IMR-90 (cell line): ENCODE data around the gene YEATS4. TPM values are rescaled to one million over a fixed set of nuclear protein-coding genes. Genes with fewer than 3 reads are reported as not detected.

Experiments
- ATAC-seq: fragments of 200-7000 bp; cut with Tn5 transposase; 2 replicates; pipeline ENCODE4 v1.9.1; 2020; ENCODE audit warnings: low read depth, mild to moderate bottlenecking, moderate library complexity
- BruUV-seq: library from RNA; stranded (reverse); fragments of 400-500 nt; replicated peaks from 2 replicates; lab custom pipeline; 2021; lab: Mats Ljungman, UMichigan
- CTCF ChIA-PET: fragments of 300-600 bp; formaldehyde crosslinking; extraction: SDS; loops from one replicate; lab custom pipeline; 2021; ENCODE audit warnings: antibody characterized with exemption; lab: Yijun Ruan, JAX
- POLR2A ChIA-PET: fragments of 300-600 bp; sonication (Branson Sonifier 250); formaldehyde crosslinking; loops from one replicate; lab custom pipeline; 2022; ENCODE audit warnings: antibody characterized with exemption; ENCODE audit not compliant: unreplicated experiment; lab: Charles Lee
- DNase-seq: peaks from one replicate; pipeline ENCODE4 v3.0.0; 2013
- H2AFZ ChIP-seq: replicated peaks from 2 replicates; pipeline ENCODE3; 2013; ENCODE audit warnings: low read length, mild to moderate bottlenecking; ENCODE audit not compliant: poor library complexity
- H2AK5ac ChIP-seq: 2 replicates; pipeline ENCODE4 v1.6.1; 2013; ENCODE audit warnings: low read depth, low read length, inconsistent platforms
- H2AK9ac ChIP-seq: replicated peaks from 2 replicates; pipeline ENCODE3; 2013; ENCODE audit warnings: mild to moderate bottlenecking, low read depth, low read length, moderate library complexity; ENCODE audit not compliant: poor library complexity
- H2BK120ac ChIP-seq: 2 replicates; pipeline ENCODE4 v1.6.1; 2013; ENCODE audit warnings: low read depth, low read length, inconsistent platforms
- H2BK15ac ChIP-seq: 3 replicates; pipeline ENCODE4 v1.6.1; 2013; ENCODE audit warnings: low read depth, low read length, inconsistent platforms
- H2BK20ac ChIP-seq: 2 replicates; pipeline ENCODE4 v1.6.1; 2013; ENCODE audit warnings: low read depth, mild to moderate bottlenecking, inconsistent platforms, low read length, moderate library complexity
- H2BK5ac ChIP-seq: 2 replicates; pipeline ENCODE4 v1.6.1; 2013; ENCODE audit warnings: mild to moderate bottlenecking, low read depth, low read length, inconsistent platforms; ENCODE audit not compliant: poor library complexity, severe bottlenecking
- H3K14ac ChIP-seq: replicated peaks from 2 replicates; pipeline ENCODE4 v1.6.1; 2013; ENCODE audit warnings: low read depth, low read length, inconsistent platforms
- H3K18ac ChIP-seq: 2 replicates; pipeline ENCODE4 v1.6.1; 2013; ENCODE audit warnings: low read depth, low read length, control low read depth
- H3K23ac ChIP-seq: 2 replicates; pipeline ENCODE4 v1.6.1; 2013; ENCODE audit warnings: low read depth, low read length, inconsistent platforms
- H3K27ac ChIP-seq: 2 replicates; pipeline ENCODE4 v1.5.1; 2013; ENCODE audit warnings: mild to moderate bottlenecking, control low read depth, low read length; ENCODE audit not compliant: insufficient read depth
- H3K27me3 ChIP-seq: 2 replicates; pipeline ENCODE4 v1.6.1; 2013; ENCODE audit warnings: low read length; ENCODE audit not compliant: control insufficient read depth, insufficient read depth
- H3K36me3 ChIP-seq: 2 replicates; pipeline ENCODE4 v1.6.1; 2013; ENCODE audit warnings: low read length, mixed read lengths; ENCODE audit not compliant: control insufficient read depth, insufficient read depth
- H3K4ac ChIP-seq: 2 replicates; pipeline ENCODE4 v1.6.1; 2013; ENCODE audit warnings: low read depth, low read length, inconsistent platforms
- H3K4me1 ChIP-seq: 2 replicates; pipeline ENCODE4 v1.6.1; 2013; ENCODE audit warnings: low read length, mixed read lengths; ENCODE audit not compliant: control insufficient read depth, insufficient read depth
- H3K4me2 ChIP-seq: 2 replicates; pipeline ENCODE4 v1.6.1; 2013; ENCODE audit warnings: low read depth, mild to moderate bottlenecking, control low read depth, low read length, moderate library complexity
- H3K4me3 ChIP-seq: 2 replicates; pipeline ENCODE4 v1.5.1; 2013; ENCODE audit warnings: low read depth, mild to moderate bottlenecking, control low read depth, low read length, moderate library complexity; ENCODE audit not compliant: insufficient read depth
- H3K56ac ChIP-seq: 2 replicates; pipeline ENCODE4 v1.6.1; 2013; ENCODE audit warnings: low read length, inconsistent platforms; ENCODE audit not compliant: insufficient read depth; ENCODE audit errors: extremely low read depth
- H3K79me1 ChIP-seq, 2 experiments: 2 replicates each; pipeline ENCODE4 v1.6.1; 2013; ENCODE audit warnings: low read length in 2 of 2, inconsistent platforms in 1 of 2, low read depth in 1 of 2
- H3K9ac ChIP-seq: 2 replicates; pipeline ENCODE4 v1.6.1; 2013; ENCODE audit warnings: low read depth, low read length, control low read depth
- H3K9me1 ChIP-seq: 2 replicates; pipeline ENCODE4 v1.6.1; 2013; ENCODE audit warnings: low read length, inconsistent platforms; ENCODE audit not compliant: insufficient read depth
- H3K9me3 ChIP-seq: 2 replicates; pipeline ENCODE4 v1.6.1; 2013; ENCODE audit warnings: low read length; ENCODE audit not compliant: control insufficient read depth, insufficient read depth
- H4K20me1 ChIP-seq: 2 replicates; pipeline ENCODE4 v1.6.1; 2013; ENCODE audit warnings: low read length, inconsistent platforms; ENCODE audit not compliant: insufficient read depth
- H4K5ac ChIP-seq: 2 replicates; pipeline ENCODE4 v1.6.1; 2013; ENCODE audit warnings: mild to moderate bottlenecking, low read depth, low read length, control low read depth
- H4K8ac ChIP-seq, 2 experiments: 2 replicates each; pipeline ENCODE4 v1.6.1; 2013; ENCODE audit warnings: low read depth in 2 of 2, low read length in 2 of 2, control low read depth in 1 of 2, inconsistent platforms in 1 of 2
- H4K91ac ChIP-seq: 2 replicates; pipeline ENCODE4 v1.6.1; 2013; ENCODE audit warnings: low read depth, low read length, inconsistent platforms; ENCODE audit not compliant: insufficient read depth
- BHLHE40 ChIP-seq: fragments of 150-350 bp; IDR thresholded peaks from 2 replicates; pipeline ENCODE4 v1.6.1; 2016; ENCODE audit warnings: mild to moderate bottlenecking, low read depth, low read length
- CTCF ChIP-seq: conservative IDR thresholded peaks from 2 replicates; pipeline ENCODE4 v1.5.1; 2012; ENCODE audit warnings: mild to moderate bottlenecking, low read depth, low read length, improper control_type of control experiment
- ELK1 ChIP-seq: fragments of 150-350 bp; IDR thresholded peaks from 2 replicates; pipeline ENCODE4 v1.6.1; 2016; ENCODE audit warnings: low read depth, mild to moderate bottlenecking, low read length, moderate library complexity, borderline replicate concordance
- MAFK ChIP-seq: IDR thresholded peaks from 2 replicates; pipeline ENCODE4 v1.6.1; 2012; ENCODE audit warnings: low read depth, low read length, improper control_type of control experiment
- MAZ ChIP-seq: IDR thresholded peaks from 2 replicates; pipeline ENCODE4 v1.6.1; 2012; ENCODE audit warnings: low read depth, mild to moderate bottlenecking, low read length, improper control_type of control experiment, moderate library complexity, borderline replicate concordance
- MXI1 ChIP-seq: IDR thresholded peaks from 2 replicates; pipeline ENCODE4 v1.6.1; 2012; ENCODE audit warnings: low read depth, mild to moderate bottlenecking, low read length, moderate library complexity, borderline replicate concordance
- POLR2A ChIP-seq: IDR thresholded peaks from 2 replicates; pipeline ENCODE4 v1.6.1; 2012; ENCODE audit warnings: mild to moderate bottlenecking, low read depth, low read length
- RCOR1 ChIP-seq: IDR thresholded peaks from 2 replicates; pipeline ENCODE4 v1.6.1; 2012; ENCODE audit warnings: mild to moderate bottlenecking, low read length, improper control_type of control experiment; ENCODE audit not compliant: insufficient replicate concordance
- RFX5 ChIP-seq: IDR thresholded peaks from 2 replicates; pipeline ENCODE4 v1.8.0; 2012; ENCODE audit warnings: low read depth, mild to moderate bottlenecking, low read length, moderate library complexity
- WGBS, 2 experiments: methylation state at CpG; one replicate each; pipeline versions ENCODE4 v1.1.5 to v1.1.7; 2013; ENCODE audit warnings: missing lambda C conversion rate in 2 of 2; ENCODE audit not compliant: insufficient read length in 1 of 2; ENCODE audit errors: extremely low coverage in 2 of 2; 5-methylcytosine and 5-hydroxymethylcytosine counted together
- dilution Hi-C: fragments of 300-500 bp; cut with HindIII; formaldehyde crosslinking; loops from one replicate; pipeline ENCODE4 v1.14.3; 2018; ENCODE audit warnings: low sequenced_read_pairs; ENCODE audit not compliant: unreplicated experiment
- in situ Hi-C: fragments of 300-500 bp; cut with MboI; formaldehyde crosslinking; loops from 3 replicates; pipeline ENCODE4 v1.14.3; 2019; ENCODE audit warnings: low sequenced_read_pairs, inconsistent platforms, mixed read lengths
- intact Hi-C: fragments of 100-400 bp; cut with micrococcal nuclease; formaldehyde crosslinking; loops from 2 replicates; pipeline ENCODE4 v1.10.0; 2022
- polyA plus RNA-seq, 3 experiments: library from polyadenylated mRNA; depleted of rRNA; stranded (reverse); fragments of >200 nt; gene quantifications; 2 replicates each; pipeline ENCODE4 v1.2.3, GENCODE V29; 2012; ENCODE audit warnings: low replicate concordance in 1 of 3
- total RNA-seq: library from RNA; depleted of rRNA; stranded (reverse); fragments of >200 nt; gene quantifications from 2 replicates; pipeline ENCODE4 v1.2.3, GENCODE V29; 2012

YEATS4 gene
- total and polyA plus RNA-seq, 2 of the 4 experiments (the other 2 are of a cell fraction), result 6.9 to 15.1 TPM

GRCh38 chr12:69348162-69348938 lies 11.2 kb upstream of the YEATS4 start, which contains the start of gene LYZ (continued):
- TF ChIP-seq MXI1, result no peak

GRCh38 chr12:69350002-69350626 lies 9.4 kb upstream of the YEATS4 start:
- no peak overlapping the region for H3K9ac ChIP-seq
- CTCF ChIA-PET, result no interaction called here

More at GRCh38 chr12:69350002-69350626, 9.4 kb upstream of the YEATS4 start:
- H2AK9ac ChIP-seq, result no peak overlapping the region
- H3K9me1 ChIP-seq, result no peaks in the 10 kb centered on the region
- no peak overlapping the region for H3K27ac ChIP-seq
- POLR2A ChIA-PET, result no interaction called here
- BruUV-seq, result no TSS peak
- no peaks in the 10 kb centered on the region for H3K79me1 ChIP-seq
- H3K4me2 ChIP-seq, result no peak overlapping the region
- no peak overlapping the region for H3K23ac ChIP-seq
- TF ChIP-seq BHLHE40 (no peak), ELK1 (no peak), RCOR1 (no peak), POLR2A (no peak), CTCF (no peak), RFX5 (no peak), MAFK (no peak), MAZ (no peak)
- H2BK120ac ChIP-seq, result no peak overlapping the region
- dilution Hi-C loops (no loop called here), intact Hi-C loops (loop anchor here (10.0 kb wide), 1 partner anchor 385 kb away; the partner anchor contains the start of gene RAB3IP), in situ Hi-C loops (no loop called here)
- WGBS, 2 experiments, result no CpG with 5 or more reads among the region's 2 CpGs
- H2AFZ ChIP-seq, result no peak overlapping the region
- H3K27me3 ChIP-seq, result 0 out of 2 replicates have a peak, but pooled peaks cover 3% of the 10 kb centered on the region
- ATAC-seq (no peak), DNase-seq (no peak)
- no peaks in the 10 kb centered on the region for H3K4me1 ChIP-seq
- H2AK5ac ChIP-seq, result no peak overlapping the region
- H4K8ac ChIP-seq, result no peak overlapping the region
- no peaks in the 10 kb centered on the region for H3K9me3 ChIP-seq
- H3K36me3 ChIP-seq, result no peaks in the 10 kb centered on the region
- no peak overlapping the region for H3K4ac ChIP-seq
- H2BK20ac ChIP-seq, result no peak overlapping the region
- no peak overlapping the region for H3K18ac ChIP-seq
- H4K91ac ChIP-seq, result no peak overlapping the region
- no peak overlapping the region for H3K4me3 ChIP-seq
- H4K20me1 ChIP-seq, result no peaks in the 10 kb centered on the region
- no peak overlapping the region for H3K56ac ChIP-seq
- no peak overlapping the region for H2BK15ac ChIP-seq
- no peak overlapping the region for H2BK5ac ChIP-seq
- H4K5ac ChIP-seq, result no peak overlapping the region
- H3K14ac ChIP-seq, result no peak overlapping the region
